Kidney (tissue), 22 donors: ENCODE measurements around the gene ABHD11. TPM values are rescaled to one million over a fixed set of nuclear protein-coding genes. Genes with fewer than 3 reads are reported as not detected.
"Not testable (repeated sequence)": the region's sequence is repeated elsewhere in the genome, so short reads cannot be mapped to it uniquely, and the experiment has no call there.

Experiments used
- DNase-seq, 5 donors: peaks; one replicate each; pipeline ENCODE4 v3.0.0-alpha.2; 2013 to 2020
- FAIRE-seq: peaks from 2 replicates; lab custom pipeline; 2012; peaks lifted over from hg19 to GRCh38; lab: Jason Lieb, UNC
- H3K27ac ChIP-seq, 2 donors: one replicate each; pipeline ENCODE4 v1.7.0; 2013; ENCODE audit warnings: low read depth in 2 of 2, low read length in 2 of 2, inconsistent platforms in 1 of 2
- H3K27me3 ChIP-seq: one replicate; pipeline ENCODE4 v1.7.1; 2013; ENCODE audit warnings: low read length, inconsistent platforms; ENCODE audit not compliant: control insufficient read depth, insufficient read depth
- H3K36me3 ChIP-seq, 3 donors: one replicate each; pipeline versions ENCODE4 v1.7.0 to v1.7.1; 2013; ENCODE audit warnings: low read length in 3 of 3, control low read depth in 1 of 3, inconsistent platforms in 1 of 3; ENCODE audit not compliant: insufficient read depth in 3 of 3, control insufficient read depth in 2 of 3
- H3K4me1 ChIP-seq, 3 donors: one replicate each; pipeline versions ENCODE4 v1.7.0 to v1.7.1; 2013; ENCODE audit warnings: low read length in 3 of 3, inconsistent platforms in 1 of 3, low read depth in 1 of 3; ENCODE audit not compliant: control insufficient read depth in 2 of 3, insufficient read depth in 2 of 3
- H3K4me3 ChIP-seq, 3 donors: one replicate each; pipeline versions ENCODE4 v1.7.0 to v1.8.1; 2013; ENCODE audit warnings: low read length in 3 of 3, control low read depth in 1 of 3, inconsistent platforms in 1 of 3
- H3K9ac ChIP-seq, 3 donors: one replicate each; pipeline versions ENCODE4 v1.7.0 to v1.7.1; 2013; ENCODE audit warnings: low read length in 3 of 3, control low read depth in 1 of 3, inconsistent platforms in 1 of 3
- H3K9me3 ChIP-seq, 3 donors: one replicate each; pipeline versions ENCODE4 v1.7.0 to v1.7.1; 2013; ENCODE audit warnings: low read length in 3 of 3, control low read depth in 1 of 3, inconsistent platforms in 1 of 3; ENCODE audit not compliant: control insufficient read depth in 2 of 3, insufficient read depth in 1 of 3
- CTCF ChIP-seq: IDR thresholded peaks from 3 replicates; pipeline ENCODE4 v1.5.1; 2012; ENCODE audit warnings: mild to moderate bottlenecking, moderate library complexity, borderline replicate concordance; ENCODE audit not compliant: insufficient read depth; ENCODE audit errors: extremely low read depth
- intact Hi-C: fragments of 100-400 bp; cut with DNase I; formaldehyde crosslinking; loops from one replicate; pipeline ENCODE4 v1.11.1; 2022
- long read RNA-seq, 10 donors: library from polyadenylated mRNA in 1 of 10; unstranded in 1 of 10; transcript quantifications; one replicate each; pipeline ENCODE4 v2.0.0 and lab custom pipeline, GENCODE V29; 2021 to 2026
- polyA plus RNA-seq: library from polyadenylated mRNA; stranded (reverse); fragments of 350-450 nt; fragmentation: Illumina TruSeq; extraction: RNeasy Lipid Tissue Mini Kit (QIAGEN cat#74804); gene quantifications from one replicate; pipeline ENCODE4 v1.2.3, GENCODE V29; 2014; ENCODE audit warnings: low read depth, low replicate concordance; ENCODE audit not compliant: insufficient read depth
- total RNA-seq: library from RNA; stranded (reverse); fragmentation: NEBNext Ultra II Directional; extraction: Animal tissue kit (Norgen Biotek cat#: 25700); gene quantifications from one replicate; pipeline ENCODE4 v1.2.1, GENCODE V29; 2021
- donor health status: control.
- donor health status: control.
- donor health status: control.
- donor health status: control.
- donor health status: control.
- donor health status: DM: yes; HTN: yes; CAD: no.
- donor health status: Normal renal cell carcinoma (clear cell type).

ABHD11 gene
- total RNA-seq (95.7 TPM), polyA plus RNA-seq (55.3 TPM)
- long read RNA-seq, donor 1, transcript ABHD11-201 (6 exons, 1,483 nt), result major isoform, 6 of 7 reads
- long read RNA-seq, donor 1, partial matches to known transcripts, result 0 of 7 reads
- long read RNA-seq, donor 1, other reads (novel, unspliced or antisense), result 0 of 7 reads
- long read RNA-seq, donor 2, partial matches to known transcripts, result 0 of 5 reads
- long read RNA-seq, donor 2, other reads (novel, unspliced or antisense), result 0 of 5 reads
- long read RNA-seq, donor 3, partial matches to known transcripts, result 0 of 4 reads
- long read RNA-seq, donor 3, other reads (novel, unspliced or antisense), result 0 of 4 reads
- long read RNA-seq, donor 4, transcript ABHD11-201 (6 exons, 1,483 nt), result major isoform, 7 of 9 reads
- long read RNA-seq, donor 4, partial matches to known transcripts, result 0 of 9 reads
- long read RNA-seq, donor 4, other reads (novel, unspliced or antisense), result 0 of 9 reads
- long read RNA-seq, donor 5, result 0 reads
- long read RNA-seq, donor 6, partial matches to known transcripts, result 0 of 2 reads
- long read RNA-seq, donor 6, other reads (novel, unspliced or antisense), result 0 of 2 reads
- long read RNA-seq, donor 7, transcript ABHD11-201 (6 exons, 1,483 nt), result major isoform, 26 of 78 reads
- long read RNA-seq, donor 7, partial matches to known transcripts, result 15 of 78 reads
- long read RNA-seq, donor 7, other reads (novel, unspliced or antisense), result 29 of 78 reads
- long read RNA-seq, donor 8, transcript ABHD11-201 (6 exons, 1,483 nt), result major isoform, 5 of 5 reads
- long read RNA-seq, donor 8, partial matches to known transcripts, result 0 of 5 reads
- long read RNA-seq, donor 8, other reads (novel, unspliced or antisense), result 0 of 5 reads
- long read RNA-seq, donor 9, partial matches to known transcripts, result 5 of 7 reads
- long read RNA-seq, donor 9, other reads (novel, unspliced or antisense), result 0 of 7 reads
- long read RNA-seq, donor 10, partial matches to known transcripts, result 0 of 6 reads
- long read RNA-seq, donor 10, other reads (novel, unspliced or antisense), result 0 of 6 reads

- peaks cover 4 to 26% (median 23%) of the 10 kb centered on the region in 3 donors for H3K4me1 ChIP-seq
- peak within 1 kb of the TSS; percentile 97 to 98 for H3K27ac ChIP-seq
- intact Hi-C loops, result no loop called here
- H3K9ac ChIP-seq, result peak within 1 kb of the TSS; percentile 58 to 98 (median 87)
- peaks cover 0 to 6% (median 5%) of the 10 kb centered on the region in 3 donors for H3K36me3 ChIP-seq
- TF ChIP-seq CTCF, result no peak
- peak; percentile 97 to 100 (median 98) for DNase-seq
- H3K9me3 ChIP-seq, result no peaks in the 10 kb centered on the region
- FAIRE-seq, result no peak
- H3K27me3 ChIP-seq, result no peaks in the 10 kb centered on the region
- peak within 1 kb of the TSS; percentile 68 to 84 (median 82) for H3K4me3 ChIP-seq
Observed at GRCh38 chr7:73738612-73739386, at the start of gene ABHD11. Gene ABHD11 (minus strand): TSS chr7:73738802. CDS start chr7:73738770, 32 bp downstream.

GRCh38 chr7:73787786-73788048 is 49.1 kb upstream of the ABHD11 start:
- FAIRE-seq, H3K9me3 ChIP-seq, H3K9ac ChIP-seq, DNase-seq, H3K4me1 ChIP-seq, H3K4me3 ChIP-seq, H3K27me3 ChIP-seq, intact Hi-C loops, H3K27ac ChIP-seq, H3K36me3 ChIP-seq: not testable (repeated sequence)

- Histone ChIP-seq H3K36me3 (no peaks in the 10 kb centered on the region), H3K9ac (no peak overlapping the region), H3K4me1 (no peaks in the 10 kb centered on the region), H3K9me3 (no peaks in the 10 kb centered on the region), H3K4me3 (no peak overlapping the region), H3K27me3 (no peaks in the 10 kb centered on the region), H3K27ac (no peak overlapping the region)
- DNase-seq (peak in 1 of 5 donors; percentile 8), FAIRE-seq (no peak)
- TF ChIP-seq CTCF, result no peak
- intact Hi-C loops, result no loop called here
Observed at GRCh38 chr7:73786588-73786987, 48.0 kb upstream of the ABHD11 start.
